HCT116 (cell line): ENCODE results near the gene PNLIP.

Experiments used
- CBX3 ChIP-seq: IDR thresholded peaks from 2 replicates; pipeline ENCODE4 v1.6.1; 2012; ENCODE audit warnings: low read depth
- CTCF ChIP-seq, 3 experiments: fragments of 200-600 bp in 1 of 3; sonication (generic) in 1 of 3; IDR thresholded peaks in 2 of 3; conservative IDR thresholded peaks in 1 of 3; 2 replicates each; pipeline ENCODE4 v1.5.1; 2012 to 2017; ENCODE audit warnings: low read depth in 2 of 3, low read length in 2 of 3, antibody characterized with exemption in 1 of 3, borderline replicate concordance in 1 of 3, control low read depth in 1 of 3, mild to moderate bottlenecking in 1 of 3, mixed read lengths in 1 of 3, mixed run types in 1 of 3, moderate library complexity in 1 of 3; ENCODE audit not compliant: insufficient read depth in 1 of 3
- EZH2phosphoT487 ChIP-seq: fragments of 200-600 bp; IDR thresholded peaks from 2 replicates; pipeline ENCODE4 v1.6.1; 2018; ENCODE audit warnings: antibody characterized with exemption, borderline replicate concordance
- POLR2A ChIP-seq: IDR thresholded peaks from 2 replicates; pipeline ENCODE4 v1.7.0; 2011; ENCODE audit warnings: borderline replicate concordance; ENCODE audit not compliant: insufficient read depth, insufficient read length; ENCODE audit errors: extremely low read depth
- POLR2AphosphoS5 ChIP-seq: IDR thresholded peaks from 2 replicates; pipeline ENCODE4 v1.6.1; 2011; ENCODE audit warnings: mild to moderate bottlenecking, low read depth, low read length, moderate library complexity
- SIN3A ChIP-seq: IDR thresholded peaks from 2 replicates; pipeline ENCODE4 v1.6.1; 2012; ENCODE audit warnings: low read depth

- TF ChIP-seq POLR2A (no peak), CTCF (IDR thresholded peaks at IDR 0.05 in 2 of 3, conservative IDR thresholded peaks at IDR 0.05 in 1 of 3; ENCODE audit: borderline replicate concordance in 1 of 3, insufficient read depth in 1 of 3, low read depth in 2 of 3, low read length in 2 of 3) (no peak), EZH2phosphoT487 (no peak), POLR2AphosphoS5 (no peak), SIN3A (no peak), CBX3 (no peak)
These were observed 10.1 kb downstream of the PNLIP start for GRCh38 chr10:116555880-116556279.
